Skin of body (tissue), 2 donors: ENCODE results near the gene C16orf96. TPM values are rescaled to one million over a fixed set of nuclear protein-coding genes. Genes with fewer than 3 reads are reported as not detected.

ENCODE experiments used
- DNase-seq: peaks from one replicate; lab custom pipeline; 2025; lab: John Stamatoyannopoulos, UW
- total RNA-seq: library from RNA; depleted of rRNA; stranded (reverse); fragments of >200 nt; gene quantifications from one replicate; pipeline ENCODE4 v1.2.3, GENCODE V29; 2014

The C16orf96 gene
- total RNA-seq, 1 donor from 2014 or later, result 0.30 TPM

DNA sequence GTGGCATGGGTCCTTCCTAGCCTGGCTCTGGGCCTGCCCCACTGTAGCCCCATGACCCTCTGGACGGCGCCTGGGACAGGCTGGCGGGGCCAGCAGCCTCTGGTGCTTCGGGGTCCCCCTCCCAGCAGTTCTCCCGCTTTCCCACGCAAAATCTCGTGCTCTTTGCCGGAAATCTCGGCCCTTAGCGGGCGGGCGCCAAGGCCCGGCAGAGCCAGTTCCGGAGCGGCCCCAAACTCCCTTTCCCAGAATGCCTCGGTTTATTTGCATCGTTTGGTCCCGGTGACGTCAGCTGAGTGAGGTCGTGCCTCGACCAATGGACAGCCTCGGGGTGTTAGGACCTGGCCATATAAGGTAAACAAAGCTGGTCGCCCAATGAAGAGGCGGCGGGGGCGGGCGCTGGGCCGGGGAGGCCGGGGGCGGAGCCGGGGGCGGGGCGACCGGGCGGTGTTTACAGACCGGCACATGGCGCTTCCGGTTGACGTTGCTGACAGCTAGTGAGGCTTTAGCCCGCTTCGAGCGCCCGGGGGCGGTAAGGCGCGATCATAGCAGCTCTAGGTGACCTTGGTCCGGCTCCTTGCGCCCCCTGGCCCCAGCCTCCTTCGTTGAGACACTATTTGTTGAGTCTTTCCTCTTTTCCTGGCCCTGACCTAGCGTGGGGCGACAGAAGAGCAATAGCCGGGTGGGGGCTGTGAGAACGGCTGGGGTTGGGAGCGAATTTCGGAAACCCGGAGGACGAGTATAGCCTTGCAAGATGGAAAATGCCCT lies 60.1 kb downstream of the C16orf96 start:
- DNase-seq, result peak; percentile 100

DNA sequence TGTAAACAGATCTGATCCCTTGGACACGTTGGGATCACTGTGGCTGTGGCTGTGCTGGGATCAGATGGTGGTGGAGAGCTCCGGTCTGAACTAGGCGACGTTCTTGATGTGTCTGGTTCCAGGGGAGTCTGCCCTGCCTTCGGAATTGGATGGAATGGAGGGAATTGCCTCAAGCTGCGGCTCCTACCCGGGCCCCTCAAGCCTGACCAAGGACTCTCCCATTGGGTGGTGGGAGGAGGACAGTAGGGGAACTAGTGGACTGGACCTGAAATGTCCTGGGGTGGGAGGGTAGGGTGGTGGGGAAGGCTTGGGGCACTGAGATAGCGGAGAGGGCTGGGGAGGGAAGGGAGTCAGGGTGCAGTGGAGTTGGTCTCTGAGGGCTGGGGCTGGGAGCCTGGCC lies 61.7 kb downstream of the C16orf96 start:
- no peak for DNase-seq

DNA sequence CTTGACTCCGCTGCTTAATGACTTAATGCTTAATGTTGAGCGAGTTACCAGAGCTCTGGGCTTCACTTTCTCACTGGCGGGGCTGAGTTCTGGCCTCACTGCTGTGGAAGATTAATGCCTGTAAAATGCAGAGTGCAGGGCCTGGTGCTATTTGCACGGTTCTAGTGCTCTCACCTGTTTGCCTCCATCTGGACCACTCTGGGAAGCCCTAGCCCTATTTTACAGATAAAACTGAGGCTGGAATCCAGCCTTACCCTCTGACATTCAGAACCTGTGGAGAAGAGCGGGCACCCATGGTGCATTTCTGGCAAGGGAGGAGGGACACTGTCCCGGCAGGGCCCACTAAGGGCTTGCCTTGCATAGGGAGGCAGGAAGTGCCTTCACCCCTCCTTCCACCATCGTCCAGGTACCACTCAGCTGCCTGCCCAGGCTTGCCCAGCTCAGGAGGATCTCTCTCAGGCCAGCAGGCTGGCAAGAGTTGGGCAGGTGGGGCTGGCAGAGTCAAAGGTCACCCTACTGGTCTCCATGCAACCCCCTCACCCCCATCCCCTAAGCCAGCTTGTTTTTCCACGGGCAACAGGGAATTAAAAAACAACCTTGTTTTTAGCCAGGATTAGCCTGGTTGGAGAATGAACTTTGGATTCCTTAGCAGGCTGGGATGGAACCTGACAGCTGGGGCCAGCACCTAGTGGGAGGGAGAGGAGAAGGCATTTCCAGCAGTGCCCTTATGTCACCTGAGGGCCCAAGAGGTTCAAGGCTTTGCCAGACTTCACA lies 62.7 kb downstream of the C16orf96 start:
- DNase-seq, result no peak

DNA sequence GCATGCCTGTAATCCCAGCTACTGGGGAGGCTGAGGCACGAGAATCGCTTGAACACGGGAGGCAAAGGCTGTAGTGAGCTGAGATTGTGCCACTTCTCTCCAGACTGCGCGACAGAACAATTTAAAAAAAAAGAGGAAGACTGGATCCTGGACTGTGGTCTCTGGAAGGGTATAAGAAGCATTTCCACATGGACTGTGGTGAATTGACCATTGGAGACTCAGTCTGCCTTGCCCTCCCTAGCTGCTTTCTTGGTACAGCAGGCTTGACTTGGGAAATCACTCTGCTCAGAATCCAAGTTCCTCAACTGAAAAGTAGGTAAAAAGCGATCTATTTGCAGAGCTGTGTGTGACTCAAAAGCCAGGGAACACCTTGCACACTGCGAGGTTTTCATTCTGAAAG lies 67.5 kb downstream of the C16orf96 start:
- no peak for DNase-seq

DNA sequence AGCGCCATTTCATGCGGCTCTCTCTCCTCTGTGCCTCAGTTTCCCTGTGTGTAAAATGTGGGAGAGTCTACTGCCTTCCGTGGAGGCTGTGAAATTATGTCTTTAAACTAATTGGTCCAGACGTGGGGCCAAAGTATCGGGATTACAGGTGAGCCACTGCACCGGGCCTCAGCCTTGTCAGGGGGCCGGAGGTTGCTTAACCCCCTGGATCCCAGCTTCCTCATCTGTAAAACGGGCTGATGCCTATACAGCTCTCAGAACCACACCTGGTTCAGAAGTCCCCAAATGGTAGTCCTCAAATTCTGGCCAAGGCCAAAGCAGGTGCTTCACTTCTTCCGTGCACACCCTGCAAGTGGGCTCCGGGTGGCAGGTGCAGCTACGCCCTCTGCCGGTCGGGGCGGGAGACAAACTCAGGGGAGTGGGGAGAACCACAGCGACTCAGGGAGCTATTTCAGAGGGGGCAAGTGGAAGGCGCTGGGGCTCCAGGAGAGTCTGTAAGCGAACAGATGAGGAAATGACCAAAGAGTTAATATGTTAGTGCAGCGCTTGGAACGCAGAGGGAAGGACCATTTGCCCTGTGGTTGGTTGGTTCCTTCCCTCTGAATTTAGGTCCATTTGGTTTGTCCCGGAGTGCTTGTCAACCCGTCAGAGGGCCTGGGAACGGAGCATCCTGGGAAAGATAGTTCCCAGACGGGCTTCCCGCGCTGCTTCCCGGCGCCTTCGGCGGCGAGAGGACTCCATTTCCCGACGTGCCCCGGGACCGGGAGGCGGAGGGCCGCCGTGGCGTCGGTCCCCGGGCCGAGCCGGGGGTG lies 68.1 kb downstream of the C16orf96 start, which contains the start of gene MGRN1:
Gene MGRN1, plus strand, starts transcription at position 812 of the 812 bp plus-strand sequence. CDS start 135 bp downstream, outside the sequence.
- DNase-seq, result peak; percentile 99

DNA sequence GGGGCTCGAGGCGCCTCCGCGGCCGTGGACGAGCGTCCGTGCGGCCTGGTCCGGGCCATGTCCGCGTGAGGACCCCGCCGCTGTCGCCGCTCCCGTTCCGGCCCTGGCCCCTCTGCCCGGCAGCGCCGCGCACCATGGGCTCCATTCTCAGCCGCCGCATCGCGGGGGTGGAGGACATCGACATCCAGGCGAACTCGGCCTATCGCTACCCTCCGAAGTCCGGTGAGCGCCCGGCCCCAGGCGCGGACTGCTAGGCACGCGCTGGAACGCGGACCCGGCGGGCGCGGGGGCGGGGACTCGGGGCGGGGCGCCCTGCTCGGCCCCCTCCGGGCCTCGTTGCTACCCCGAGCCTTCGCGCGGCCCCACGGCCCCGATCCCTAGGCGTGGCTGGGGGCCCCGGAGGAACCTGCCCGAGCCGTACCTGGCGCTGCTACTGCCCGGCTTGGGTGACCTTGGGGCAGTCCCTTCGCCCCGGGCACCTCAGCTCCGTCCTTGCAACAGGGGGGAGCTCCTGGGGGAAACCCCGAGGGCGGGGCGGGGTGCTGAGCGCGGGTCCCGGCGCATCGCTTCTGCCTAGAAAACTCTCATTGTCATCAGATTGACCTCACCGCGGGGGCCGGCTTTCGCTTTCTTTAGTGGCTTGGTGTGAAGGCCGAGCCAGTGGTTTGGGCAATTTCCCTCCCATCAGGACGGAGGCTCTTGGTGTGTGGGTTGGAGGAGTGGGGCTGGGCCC lies 68.9 kb downstream of the C16orf96 start:
- no peak for DNase-seq

DNA sequence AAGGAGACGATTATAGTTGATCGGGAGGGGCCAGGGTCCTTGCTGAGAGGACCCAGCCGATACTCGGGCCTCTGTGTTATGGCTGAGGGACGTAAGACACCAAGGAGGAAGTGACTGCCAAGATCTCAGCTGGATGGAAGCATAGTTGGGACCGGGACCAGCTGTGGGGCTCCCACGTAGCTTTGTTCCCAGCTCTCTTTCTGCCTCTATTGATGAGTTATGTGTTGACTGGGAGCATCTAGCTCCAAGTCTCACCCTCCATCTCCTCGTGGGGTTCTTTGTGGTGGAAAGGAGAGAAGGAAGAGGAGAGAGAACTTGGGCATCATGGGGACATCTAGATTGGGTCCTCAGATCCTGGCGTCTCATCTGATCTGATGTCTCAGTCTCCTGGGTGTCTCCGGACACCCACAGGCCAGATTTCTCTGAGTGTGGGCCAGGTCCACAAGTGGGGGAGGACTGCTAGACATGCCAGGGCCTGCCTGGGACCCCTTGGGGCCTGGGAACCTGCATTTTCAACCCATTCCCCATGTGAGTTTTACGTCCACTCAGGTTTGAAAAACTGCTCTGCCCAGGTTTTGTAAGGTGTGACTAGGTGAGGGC lies 69.5 kb downstream of the C16orf96 start:
- no peak for DNase-seq

DNA sequence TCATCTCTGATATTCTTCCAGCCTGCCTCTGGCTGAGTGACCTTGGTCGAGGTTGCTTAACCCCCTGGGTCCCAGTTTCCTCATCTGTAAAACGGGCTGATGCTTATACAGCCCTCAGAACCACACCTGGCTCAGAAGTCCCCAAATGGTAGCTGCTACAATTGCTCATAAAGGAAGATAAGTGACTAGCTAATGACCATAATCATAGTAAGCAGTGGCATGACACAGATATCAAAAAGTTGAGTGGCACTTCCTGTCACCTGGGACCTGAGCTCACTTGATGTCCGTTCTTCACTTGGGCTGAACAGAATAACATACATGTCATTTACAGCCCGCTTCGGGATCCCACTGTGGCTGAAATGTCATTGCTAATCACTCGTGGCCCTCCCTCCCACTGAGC lies 70.3 kb downstream of the C16orf96 start:
- no peak for DNase-seq

DNA sequence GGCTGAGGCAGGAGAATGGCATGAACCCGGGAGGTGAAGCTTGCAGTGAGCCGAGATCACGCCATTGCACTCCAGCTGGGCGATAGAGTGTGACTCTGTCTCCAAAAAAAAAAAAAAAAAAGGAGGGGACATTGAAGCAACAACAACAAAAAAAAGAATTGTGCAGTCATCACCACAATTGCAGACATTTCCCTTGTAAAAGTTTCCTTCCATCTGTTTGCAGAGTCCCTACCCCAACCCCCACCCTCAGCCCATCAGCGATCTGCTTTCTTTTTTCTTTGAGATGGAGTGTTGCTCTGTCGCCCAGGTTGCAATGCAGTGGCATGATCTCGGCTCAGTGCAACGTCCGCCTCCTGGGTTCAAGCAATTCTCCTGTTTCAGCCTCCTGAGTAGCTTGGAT lies 72.1 kb downstream of the C16orf96 start:
- no peak for DNase-seq

DNA sequence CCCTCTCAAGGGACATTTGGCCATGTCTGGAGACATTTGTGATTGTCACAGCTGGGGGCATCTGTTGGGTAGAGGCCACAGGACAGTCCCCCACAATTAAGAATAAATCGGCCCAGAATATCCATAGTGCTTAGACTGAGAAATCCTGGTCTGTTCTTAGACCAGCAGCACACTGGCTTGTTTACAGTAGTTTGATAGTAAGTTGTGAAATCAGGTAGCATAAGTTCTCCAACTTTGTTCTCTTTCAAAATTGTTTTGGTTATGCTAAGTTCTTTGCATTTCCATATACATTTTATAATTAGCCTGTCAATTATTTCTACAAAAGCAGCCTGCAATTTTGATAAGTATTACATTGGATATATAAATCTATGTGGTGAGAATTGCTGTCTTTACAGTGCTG lies 75.3 kb downstream of the C16orf96 start:
- DNase-seq, result no peak

DNA sequence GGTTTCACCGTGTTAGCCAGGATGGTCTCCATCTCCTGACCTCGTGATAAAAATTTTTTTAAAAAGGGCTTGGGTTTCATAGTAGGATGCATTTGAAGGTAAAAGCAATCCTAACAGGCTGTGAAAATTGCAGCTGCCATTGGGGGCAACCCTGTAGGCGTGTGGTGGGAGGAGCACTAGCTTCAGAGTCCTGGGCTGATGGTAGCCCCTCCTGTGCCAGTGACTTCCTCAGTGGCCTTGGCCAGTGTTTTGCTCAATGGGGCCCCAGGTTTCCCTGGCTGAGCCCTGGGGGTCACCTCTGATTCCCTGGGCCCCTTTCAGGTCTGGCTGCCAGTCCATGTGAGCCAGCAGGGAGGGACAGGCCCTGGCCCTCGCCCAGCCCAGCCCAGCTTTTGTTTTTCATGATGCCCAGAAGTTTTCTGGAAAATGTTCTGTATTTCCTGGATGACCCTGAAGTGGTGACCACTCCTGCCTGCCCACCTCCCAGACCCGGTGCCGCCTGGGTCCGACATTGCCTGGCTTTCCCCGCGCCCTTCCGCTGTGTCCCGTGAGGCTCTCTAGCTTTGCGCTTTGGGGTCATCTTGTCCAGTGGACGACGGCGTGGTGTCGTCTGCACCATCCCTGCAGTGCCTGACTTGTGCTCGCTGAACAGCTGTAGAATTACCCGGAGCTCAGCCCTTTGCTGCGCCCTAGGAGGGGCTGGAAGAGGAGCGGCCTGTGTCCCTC lies 77.9 kb downstream of the C16orf96 start:
- DNase-seq, result no peak

DNA sequence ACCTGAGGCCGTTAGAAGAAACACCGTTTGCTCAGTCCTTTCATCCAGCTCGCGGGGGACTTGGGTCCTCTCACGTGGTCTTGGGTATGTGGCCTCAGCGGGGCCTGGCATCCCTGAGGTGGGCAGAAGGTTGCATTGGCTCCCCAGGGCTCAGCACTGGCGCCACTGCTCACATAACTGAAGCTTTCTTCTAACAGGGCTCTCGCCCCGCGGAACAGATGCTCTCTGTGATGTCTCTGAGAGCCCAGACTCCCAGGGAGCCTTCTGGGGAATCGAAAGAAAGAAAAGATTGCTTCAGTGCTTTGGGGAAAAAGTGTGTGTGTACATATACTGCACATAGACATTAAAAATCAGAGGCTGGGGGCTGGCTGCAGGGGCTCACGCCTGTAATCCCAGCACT lies 78.6 kb downstream of the C16orf96 start:
- no peak for DNase-seq

DNA sequence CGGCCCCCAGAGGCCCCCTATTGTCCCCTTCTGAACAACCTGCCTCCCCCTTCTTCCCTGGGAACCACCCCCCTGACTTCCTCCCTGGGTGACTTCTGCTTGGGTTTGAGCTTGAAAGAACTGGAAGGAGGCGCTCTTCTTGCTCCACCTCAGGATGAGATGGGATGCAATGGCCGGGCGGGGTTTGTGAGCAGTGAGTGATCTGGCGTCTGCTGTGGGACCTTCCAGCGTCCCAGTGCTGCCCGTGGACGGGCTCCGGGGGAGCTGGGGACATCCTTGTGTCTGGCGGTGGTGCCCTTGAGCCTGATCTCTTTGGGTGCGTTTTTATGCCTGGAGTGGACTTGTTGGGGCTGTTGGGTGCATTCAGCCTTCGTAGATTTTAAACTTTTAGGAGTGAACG lies 80.1 kb downstream of the C16orf96 start:
- DNase-seq, result no peak

DNA sequence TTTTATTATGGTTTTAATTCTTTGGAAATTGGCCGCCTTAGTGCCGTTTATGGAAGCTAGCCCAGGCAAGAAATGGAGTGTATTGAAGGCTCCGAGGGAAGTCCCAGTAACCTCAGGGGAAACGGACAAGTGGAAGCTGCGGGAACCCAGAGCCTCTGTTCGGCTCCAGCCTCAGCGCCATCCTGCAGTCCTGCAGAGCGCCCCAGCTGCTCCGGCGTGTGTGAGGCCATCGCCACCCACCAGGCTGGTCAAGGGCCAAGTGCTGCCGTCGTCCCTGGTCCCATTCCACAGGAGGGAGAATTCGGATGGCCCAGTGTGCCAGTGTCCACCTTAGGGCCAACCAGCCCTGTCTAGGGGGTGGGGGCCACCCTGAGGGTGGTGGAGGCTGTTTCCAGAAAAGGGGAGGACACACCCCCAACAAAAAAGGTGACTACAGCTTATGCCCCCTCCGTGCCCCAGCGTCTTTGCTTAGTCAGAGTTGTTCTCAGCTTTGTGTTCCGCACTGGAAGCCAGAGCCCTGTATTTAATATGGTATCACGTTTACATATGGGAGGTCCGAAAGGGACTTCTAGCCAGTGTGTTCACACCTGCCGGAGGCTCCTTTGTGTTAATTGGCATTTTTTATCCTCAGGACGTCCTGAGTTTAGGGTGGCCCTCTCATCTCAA lies 81.5 kb downstream of the C16orf96 start:
- DNase-seq, result no peak

DNA sequence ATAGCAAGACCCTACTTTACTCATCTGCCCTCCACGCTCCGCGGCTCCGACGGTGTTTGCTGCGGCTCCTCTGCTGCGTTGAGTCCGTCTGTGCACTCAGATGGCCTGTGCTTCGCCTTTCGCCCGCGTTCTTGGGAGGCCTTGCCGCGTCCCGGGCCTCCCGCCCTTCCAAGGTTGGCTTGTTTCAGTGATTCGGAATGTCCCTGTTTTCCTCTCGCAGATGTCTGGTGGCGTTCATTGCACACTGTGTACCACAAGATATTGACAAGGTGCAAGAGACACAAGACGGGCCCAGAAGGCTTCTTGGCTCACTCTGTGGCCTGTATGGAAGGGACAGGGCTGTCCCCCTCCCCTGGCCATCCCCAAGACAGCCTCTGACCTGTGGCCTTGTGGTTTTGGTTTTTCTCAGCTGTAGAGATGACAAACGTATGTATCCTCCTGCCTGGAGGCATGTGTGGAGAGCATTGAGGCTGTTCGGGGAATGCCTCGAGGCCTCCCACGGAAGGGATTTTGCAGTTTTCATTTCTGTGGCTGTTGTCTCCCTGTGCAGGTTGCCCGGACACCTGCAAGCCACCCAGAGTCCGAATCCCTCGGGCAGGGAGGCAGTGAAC lies 83.9 kb downstream of the C16orf96 start:
- DNase-seq, result no peak

DNA sequence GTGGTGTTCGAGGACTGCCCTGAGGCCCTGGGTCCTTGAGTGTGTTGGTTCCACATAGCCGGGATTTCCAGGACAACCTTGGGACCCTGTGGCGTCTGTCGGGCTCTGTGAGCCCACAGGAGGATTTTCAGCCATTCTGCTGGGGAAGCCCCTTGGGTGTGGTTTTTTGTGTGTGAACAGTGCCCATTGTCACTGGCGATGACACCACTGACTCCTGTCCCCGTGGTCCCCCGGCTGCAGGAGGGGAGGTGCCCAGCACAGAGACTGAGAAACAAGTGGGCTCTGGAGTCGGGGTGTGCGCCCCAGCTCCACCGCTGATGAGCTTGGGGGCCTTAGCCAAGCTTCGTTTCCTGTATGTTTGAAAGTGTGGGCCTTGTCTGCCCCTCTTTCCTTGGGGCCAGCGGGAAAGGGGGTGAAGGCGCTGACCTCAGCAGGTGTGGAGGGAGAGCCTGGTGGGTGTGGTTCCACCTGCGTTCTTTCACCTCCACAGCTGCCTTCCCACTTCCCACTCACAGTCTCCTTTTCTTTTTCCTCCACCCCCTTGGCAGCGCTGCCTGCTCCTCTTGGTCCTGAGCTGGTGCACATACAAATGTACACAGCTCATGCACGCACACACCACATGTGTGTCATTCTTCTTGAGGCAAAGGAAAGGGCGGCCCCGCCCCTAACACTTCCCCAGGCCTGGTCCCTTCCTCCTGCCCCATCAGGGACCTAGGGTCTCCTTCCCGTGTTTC lies 84.6 kb downstream of the C16orf96 start:
- DNase-seq, result no peak

DNA sequence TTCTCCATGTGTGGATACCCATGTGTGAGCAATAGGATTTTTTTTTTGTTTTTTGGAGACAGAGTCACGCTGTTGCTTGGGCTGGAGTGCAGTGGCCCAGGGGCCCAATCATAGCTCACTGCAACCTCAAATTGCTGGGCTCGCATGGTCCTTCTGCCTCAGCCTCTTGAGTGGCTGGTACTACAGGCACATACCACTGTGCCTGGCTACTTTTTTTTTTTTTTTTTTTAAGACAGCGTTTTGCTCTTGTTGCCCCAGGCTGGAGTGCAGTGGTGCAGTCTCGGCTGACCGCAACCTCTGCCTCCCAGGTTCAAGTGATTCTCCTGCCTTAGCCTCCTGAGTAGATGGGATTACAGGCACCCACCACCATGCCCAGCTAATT lies 85.2 kb downstream of the C16orf96 start:
- DNase-seq, result no peak

DNA sequence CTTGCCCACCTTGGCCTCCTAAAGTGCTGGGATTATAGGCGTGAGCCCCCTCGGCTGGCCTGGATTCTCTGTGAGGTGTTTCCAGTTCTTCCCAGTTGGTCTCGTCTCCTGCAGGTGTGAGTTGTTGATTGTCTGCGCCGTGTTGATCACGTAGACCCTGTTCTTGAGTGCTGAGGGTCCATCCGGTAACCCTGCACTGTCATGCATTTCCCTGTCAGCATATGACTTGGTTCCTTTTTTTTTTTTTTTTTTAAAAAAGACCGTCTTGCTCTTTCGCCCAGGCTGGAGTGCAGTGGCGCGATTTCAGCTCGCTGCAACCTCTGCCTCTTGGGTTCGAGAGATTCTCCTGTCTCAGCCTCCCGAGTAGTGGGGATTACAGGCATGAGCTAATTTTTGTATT lies 85.8 kb downstream of the C16orf96 start:
- DNase-seq, result no peak
